Hematopoietic multipotent progenitor cell (in vitro differentiated cells): ENCODE measurements around the gene KLHL34. TPM values are rescaled to one million over a fixed set of nuclear protein-coding genes. Genes with fewer than 3 reads are reported as not detected.

Source experiments
- DNase-seq, 3 donors: peaks; one replicate each; pipeline ENCODE4 v3.0.0-alpha.2; 2011 to 2015; ENCODE audit warnings: low read depth in 2 of 3, low spot score in 2 of 3
- total RNA-seq: library from RNA; depleted of rRNA; stranded (reverse); fragments of >200 nt; gene quantifications from one replicate; pipeline ENCODE4 v1.2.3, GENCODE V29; 2012

Gene KLHL34
- total RNA-seq, 1 donor, result not detected

GRCh38 chrX:21656587-21657317, 1.4 kb downstream of the KLHL34 start:
- no peak for DNase-seq

- DNase-seq, result no peak
These were observed 2.1 kb downstream of the KLHL34 start for GRCh38 chrX:21655901-21656586.

GRCh38 chrX:21645886-21646285, 12.2 kb downstream of the KLHL34 start:
- DNase-seq, result no peak

GRCh38 chrX:21645431-21645830, 12.7 kb downstream of the KLHL34 start:
- no peak for DNase-seq

- no peak for DNase-seq
These were observed 18.4 kb downstream of the KLHL34 start for GRCh38 chrX:21639775-21640174.

GRCh38 chrX:21638311-21638710, 19.8 kb downstream of the KLHL34 start:
- DNase-seq, result no peak

GRCh38 chrX:21632027-21632426, 26.1 kb downstream of the KLHL34 start:
- no peak for DNase-seq

GRCh38 chrX:21623778-21624501, 34.2 kb downstream of the KLHL34 start:
- no peak for DNase-seq

GRCh38 chrX:21620234-21620633, 37.9 kb downstream of the KLHL34 start:
- no peak for DNase-seq

- no peak for DNase-seq
These were observed 41.7 kb downstream of the KLHL34 start for GRCh38 chrX:21616386-21616785.

- DNase-seq, result no peak
These were observed 46.0 kb downstream of the KLHL34 start for GRCh38 chrX:21612154-21612553.

- no peak for DNase-seq
These were observed 48.0 kb downstream of the KLHL34 start for GRCh38 chrX:21610168-21610567.

- DNase-seq, result no peak
These were observed 52.1 kb downstream of the KLHL34 start for GRCh38 chrX:21606002-21606401.

Other genes with a start within 250 kb of the KLHL34 start
- not detected for gene SMPX, start 99.8 kb upstream of the KLHL34 start, total RNA-seq
- gene MBTPS2, start 181.3 kb upstream of the KLHL34 start, total RNA-seq, result 2.7 TPM
- gene YY2, start 197.7 kb upstream of the KLHL34 start, total RNA-seq, result 1.1 TPM